HEK293T (cell line): Measurements from ENCODE around the gene LAMC1.

Experiments used
- CTCF ChIA-PET: fragments of 350-600 bp; formaldehyde crosslinking; extraction: SDS; loops from one replicate; lab custom pipeline; 2021; ENCODE audit warnings: antibody characterized with exemption, inconsistent platforms; lab: Yijun Ruan, JAX
- POLR2A ChIA-PET: fragments of 350-600 bp; formaldehyde crosslinking; extraction: SDS; loops from one replicate; lab custom pipeline; 2020; ENCODE audit warnings: antibody characterized with exemption, inconsistent platforms; lab: Yijun Ruan, JAX
- DNase-seq: peaks from one replicate; pipeline ENCODE4 v3.0.0; 2012; ENCODE audit warnings: mixed read lengths; ENCODE audit errors: extremely low spot score
- ARNT ChIP-seq: fragments of 450-650 bp; IDR thresholded peaks from 2 replicates; pipeline ENCODE4 v1.6.1; 2017; ENCODE audit warnings: mild to moderate bottlenecking
- BHLHE40 ChIP-seq: fragments of 450-650 bp; IDR thresholded peaks from 2 replicates; pipeline ENCODE4 v1.6.1; 2016; ENCODE audit warnings: mild to moderate bottlenecking, moderate library complexity, borderline replicate concordance
- CTBP1 ChIP-seq: fragments of 450-650 bp; IDR thresholded peaks from 2 replicates; pipeline ENCODE4 v1.6.1; 2016; ENCODE audit warnings: borderline replicate concordance
- ELF4 ChIP-seq: fragments of 450-650 bp; IDR thresholded peaks from 2 replicates; pipeline ENCODE4 v1.6.1; 2017; ENCODE audit warnings: antibody characterized with exemption
- FOXA1 ChIP-seq: fragments of 450-650 bp; IDR thresholded peaks from 2 replicates; pipeline ENCODE4 v1.6.1; 2016; ENCODE audit warnings: mild to moderate bottlenecking
- FOXK2 ChIP-seq: fragments of 450-650 bp; IDR thresholded peaks from 2 replicates; pipeline ENCODE4 v1.6.1; 2016; ENCODE audit warnings: mild to moderate bottlenecking
- FOXM1 ChIP-seq: fragments of 450-650 bp; IDR thresholded peaks from 2 replicates; pipeline ENCODE4 v1.6.1; 2017; ENCODE audit warnings: mild to moderate bottlenecking, borderline replicate concordance
- HDGF ChIP-seq: fragments of 450-650 bp; IDR thresholded peaks from 2 replicates; pipeline ENCODE4 v1.6.1; 2017; ENCODE audit warnings: antibody characterized with exemption, borderline replicate concordance
- L3MBTL2 ChIP-seq: fragments of 450-650 bp; conservative IDR thresholded peaks from 2 replicates; pipeline ENCODE4 v1.6.1; 2016; ENCODE audit warnings: mild to moderate bottlenecking
- LEF1 ChIP-seq: fragments of 450-650 bp; IDR thresholded peaks from 2 replicates; pipeline ENCODE4 v1.6.1; 2017; ENCODE audit warnings: mild to moderate bottlenecking, borderline replicate concordance
- NFRKB ChIP-seq: fragments of 450-650 bp; IDR thresholded peaks from 2 replicates; pipeline ENCODE4 v1.6.1; 2016; ENCODE audit warnings: mild to moderate bottlenecking, moderate library complexity
- PKNOX1 ChIP-seq: fragments of 450-650 bp; IDR thresholded peaks from 2 replicates; pipeline ENCODE4 v1.6.1; 2016
- SP1 ChIP-seq: fragments of 450-650 bp; IDR thresholded peaks from 2 replicates; pipeline ENCODE4 v1.6.1; 2017
- SUZ12 ChIP-seq: fragments of 450-650 bp; IDR thresholded peaks from 2 replicates; pipeline ENCODE4 v1.6.1; 2016; ENCODE audit warnings: mild to moderate bottlenecking
- TARDBP ChIP-seq: fragments of 450-650 bp; IDR thresholded peaks from 2 replicates; pipeline ENCODE4 v1.6.1; 2016
- ZNF384 ChIP-seq: fragments of 450-650 bp; IDR thresholded peaks from 2 replicates; pipeline ENCODE4 v1.6.1; 2016

The LAMC1 gene

DNA sequence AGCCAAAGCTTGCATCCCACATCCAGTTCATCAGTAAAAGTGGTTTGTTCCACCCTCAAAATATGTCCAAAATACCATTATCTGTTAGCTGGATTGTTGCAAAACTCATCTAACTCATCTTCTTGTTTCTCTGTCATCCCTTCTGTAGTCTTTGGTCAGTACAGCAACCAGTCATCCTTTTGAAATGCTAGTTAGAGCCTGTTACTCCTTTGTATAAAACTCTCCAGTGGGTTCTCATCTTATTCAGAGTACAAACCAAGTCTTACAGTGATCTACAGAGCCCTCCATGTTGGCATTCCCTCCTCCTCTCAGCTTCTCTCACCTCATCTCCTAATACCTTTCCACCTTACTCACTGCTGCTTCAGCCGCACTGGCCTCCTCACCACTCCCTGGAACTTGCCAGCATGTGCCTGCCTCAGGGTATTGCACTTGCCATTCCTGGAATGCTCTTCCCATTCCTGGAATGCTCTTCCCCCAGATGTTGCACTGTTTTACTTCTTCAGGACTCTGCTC is 70.6 kb downstream of the LAMC1 start:
- no peak for TF ChIP-seq PKNOX1
- TF ChIP-seq HDGF: no peak
- TF ChIP-seq NFRKB: no peak
- no peak for TF ChIP-seq FOXA1
- TF ChIP-seq FOXK2: no peak
- TF ChIP-seq L3MBTL2: no peak
- no peak for TF ChIP-seq CTBP1
- TF ChIP-seq LEF1: no peak
- TF ChIP-seq SP1: no peak
- no peak for TF ChIP-seq FOXM1
- TF ChIP-seq ELF4: no peak
- no peak for TF ChIP-seq ARNT
- ChIA-PET CTCF (interaction anchor here (1.1 kb wide), 1 partner anchor 22 kb away, joined by 3 read pairs; no protein-coding TSS in a partner anchor), POLR2A (no interaction called here)
- DNase-seq: no peak

- ChIA-PET POLR2A (interaction anchor here (0.6 kb wide), 1 partner anchor 24 kb away, joined by 5 read pairs; no protein-coding TSS in a partner anchor), CTCF (interaction anchor here (1.1 kb wide), 1 partner anchor 22 kb away, joined by 3 read pairs; no protein-coding TSS in a partner anchor)
- no peak for DNase-seq
- TF ChIP-seq HDGF: no peak
- no peak for TF ChIP-seq PKNOX1
- no peak for TF ChIP-seq TARDBP
- TF ChIP-seq ARNT: no peak
- TF ChIP-seq ZNF384: no peak
- no peak for TF ChIP-seq BHLHE40
- no peak for TF ChIP-seq L3MBTL2
- TF ChIP-seq FOXK2: no peak
- no peak for TF ChIP-seq LEF1
- no peak for TF ChIP-seq SUZ12
- no peak for TF ChIP-seq SP1
- TF ChIP-seq CTBP1: no peak
- TF ChIP-seq NFRKB: no peak
- no peak for TF ChIP-seq FOXA1
- no peak for TF ChIP-seq FOXM1
Observed at GRCh38 chr1:183094351-183094750, 71.1 kb downstream of the LAMC1 start.

DNA sequence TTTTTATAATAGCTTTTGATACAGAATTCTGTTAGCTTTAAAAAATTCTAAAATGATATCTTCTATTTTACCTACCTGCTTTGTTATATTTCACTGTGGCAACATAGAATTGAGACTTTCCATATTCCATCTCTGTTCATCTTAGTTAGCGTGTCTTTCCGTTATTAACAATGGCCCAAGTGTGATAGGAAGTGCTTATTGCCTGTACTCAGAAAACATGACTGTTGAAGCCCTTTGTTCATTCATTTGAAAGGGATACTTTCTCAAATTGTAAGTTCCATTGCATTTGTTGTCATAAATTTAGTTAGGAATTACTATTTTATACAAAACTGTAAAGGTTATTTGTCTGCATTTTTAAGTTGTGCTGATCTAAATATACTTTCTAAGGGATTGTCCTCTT is 73.1 kb downstream of the LAMC1 start:
- POLR2A ChIA-PET: no interaction called here
- CTCF ChIA-PET: interaction anchor here (0.6 kb wide), 1 partner anchor 550 kb away, joined by 3 read pairs; no protein-coding TSS in a partner anchor
- no peak for DNase-seq
- TF ChIP-seq ZNF384 (no peak), L3MBTL2 (no peak), LEF1 (no peak), FOXK2 (no peak), NFRKB (no peak)

GRCh38 chr1:183096894-183097293 is 73.7 kb downstream of the LAMC1 start:
- POLR2A ChIA-PET: no interaction called here
- CTCF ChIA-PET: no interaction called here
- TF ChIP-seq FOXA1: no peak
- TF ChIP-seq ELF4: no peak
- TF ChIP-seq HDGF: no peak
- TF ChIP-seq SUZ12: no peak
- TF ChIP-seq FOXM1: no peak
- TF ChIP-seq SP1: no peak
- TF ChIP-seq BHLHE40: no peak
- TF ChIP-seq TARDBP: no peak
- no peak for DNase-seq

GRCh38 chr1:183097438-183098051 is 74.3 kb downstream of the LAMC1 start:
- CTCF ChIA-PET: no interaction called here

DNA sequence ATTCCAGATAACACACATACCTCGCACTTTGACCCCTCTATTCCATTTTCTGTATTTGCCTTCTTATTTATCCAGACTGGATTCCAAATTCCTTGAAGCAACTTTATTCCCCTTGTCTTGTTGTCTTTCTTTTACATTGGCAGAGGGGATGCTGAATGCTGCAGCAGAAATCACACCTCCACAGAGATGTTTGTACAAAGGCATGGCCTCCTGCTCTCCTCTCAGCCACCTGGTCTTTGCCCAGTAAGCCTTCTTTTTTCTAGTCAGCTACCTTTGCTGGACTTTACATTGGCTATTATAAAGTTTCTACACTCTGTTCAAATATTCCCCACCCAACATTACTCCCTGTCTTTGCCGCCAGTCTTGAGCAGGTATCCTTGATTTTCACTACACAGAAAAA is 75.1 kb downstream of the LAMC1 start:
- POLR2A ChIA-PET: no interaction called here
- no peak for TF ChIP-seq HDGF
- TF ChIP-seq FOXA1: no peak
- TF ChIP-seq ARNT: no peak
- TF ChIP-seq PKNOX1: no peak
- no peak for TF ChIP-seq NFRKB
- no peak for TF ChIP-seq SUZ12
- CTCF ChIA-PET: no interaction called here
- no peak for DNase-seq

More at GRCh38 chr1:183097438-183098051, 74.3 kb downstream of the LAMC1 start:
- DNase-seq: no peak
- no peak for TF ChIP-seq L3MBTL2
- no peak for TF ChIP-seq SP1
- no peak for TF ChIP-seq FOXA1
- no peak for TF ChIP-seq SUZ12
- TF ChIP-seq ZNF384: no peak
- no peak for TF ChIP-seq ARNT
- TF ChIP-seq HDGF: no peak
- no peak for TF ChIP-seq FOXM1
- TF ChIP-seq LEF1: no peak
- TF ChIP-seq BHLHE40: no peak
- POLR2A ChIA-PET: no interaction called here
